Right ventricle myocardium superior (tissue), 1 donor: ENCODE results near the gene SLC8A2. TPM values are rescaled to one million over a fixed set of nuclear protein-coding genes. Genes with fewer than 3 reads are reported as not detected.

Source experiments
- ATAC-seq: fragments of 200-7000 bp; cut with Tn5 transposase; one replicate; pipeline ENCODE4 v1.9.1; 2020; ENCODE audit warnings: mild to moderate bottlenecking; ENCODE audit not compliant: poor library complexity
- DNase-seq: peaks from one replicate; pipeline ENCODE4 v3.0.0-alpha.2; 2020
- intact Hi-C: fragments of 100-400 bp; cut with DNase I; formaldehyde crosslinking; loops from one replicate; pipeline ENCODE4 v1.11.2; 2022
- total RNA-seq: library from RNA; stranded (reverse); fragmentation: NEBNext Ultra II Directional; extraction: Animal tissue kit (Norgen Biotek cat#: 25700); gene quantifications from one replicate; pipeline ENCODE4 v1.2.1, GENCODE V29; 2021
- donor health status: DM: no; HTN: yes; CAD: no; lungs with severe emphysema.

The SLC8A2 gene
- total RNA-seq, 1 donor from 2014 or later, result 0.11 TPM

DNA sequence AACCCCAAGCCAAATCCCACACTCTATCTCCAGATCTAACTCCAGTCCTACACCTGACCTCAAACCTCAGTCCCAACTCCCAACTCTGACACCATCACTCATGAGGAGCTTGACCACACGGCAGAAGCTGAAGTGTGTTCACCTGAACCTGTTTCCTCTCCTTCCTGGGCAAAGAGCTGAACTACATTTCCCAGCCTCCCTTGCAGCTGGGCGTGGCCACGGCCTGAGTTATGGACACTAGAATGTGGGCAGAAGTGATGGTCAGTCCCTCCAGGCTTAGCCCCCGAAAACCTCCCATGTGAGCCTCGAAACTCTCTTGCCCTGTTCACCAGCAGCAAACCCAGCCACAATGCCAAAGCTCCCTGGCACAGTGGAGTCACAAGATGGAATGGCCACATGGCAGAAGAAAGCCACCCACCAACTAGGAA lies 32.9 kb downstream of the SLC8A2 start:
- intact Hi-C loops, result loop anchor here (5.0 kb wide), 1 partner anchor 78 kb away; the partner anchor contains the start of gene NAPA
- ATAC-seq (no peak), DNase-seq (no peak)

GRCh38 chr19:47437500-47437899 lies 34.2 kb downstream of the SLC8A2 start:
- ATAC-seq, result no peak
- DNase-seq, result no peak
- intact Hi-C loops, result loop anchor here (2.0 to 5.0 kb wide), 2 partner anchors 80 to 261 kb away; partner anchors contain the start of gene NAPA

GRCh38 chr19:47436712-47437401 lies 34.8 kb downstream of the SLC8A2 start:
- ATAC-seq (peak; percentile 96), DNase-seq (peak; percentile 85)
- intact Hi-C loops, result loop anchor here (2.0 to 5.0 kb wide), 2 partner anchors 80 to 262 kb away; partner anchors contain the start of gene NAPA

DNA sequence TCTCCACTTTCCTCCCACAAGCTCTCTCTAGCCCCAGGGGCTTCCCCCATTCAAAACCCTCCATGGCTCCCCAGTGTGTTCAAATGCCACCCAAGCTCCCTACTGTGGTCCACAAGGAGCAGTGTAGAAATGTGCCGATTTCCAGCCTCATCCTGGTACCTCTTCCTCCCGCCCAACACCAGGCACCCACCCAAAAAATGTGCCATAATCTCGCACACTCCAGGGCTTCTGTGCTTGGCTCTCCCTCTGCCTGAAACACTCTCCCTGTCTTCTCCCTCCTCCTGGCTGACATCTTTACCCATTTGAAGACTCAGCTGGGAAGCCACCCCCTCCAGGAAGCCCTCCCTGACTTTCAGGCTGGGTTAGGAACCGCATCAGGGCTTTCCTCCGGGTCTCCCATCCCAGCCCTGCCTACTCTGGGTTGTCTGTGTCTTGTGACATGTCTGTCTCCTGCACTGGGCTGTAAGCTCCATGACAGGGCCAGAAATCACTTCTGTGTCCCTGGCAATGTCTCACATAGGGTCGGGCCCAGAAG lies 35.7 kb downstream of the SLC8A2 start:
- DNase-seq (no peak), ATAC-seq (no peak)
- intact Hi-C loops, result loop anchor here (2.0 to 5.0 kb wide), 2 partner anchors 81 to 263 kb away; partner anchors contain the start of gene NAPA

- intact Hi-C loops, result loop anchor here (5.0 kb wide), 1 partner anchor 82 kb away; the partner anchor contains the start of gene NAPA
- no peak for ATAC-seq
- no peak for DNase-seq
Measured at GRCh38 chr19:47435196-47435595, 36.5 kb downstream of the SLC8A2 start.

DNA sequence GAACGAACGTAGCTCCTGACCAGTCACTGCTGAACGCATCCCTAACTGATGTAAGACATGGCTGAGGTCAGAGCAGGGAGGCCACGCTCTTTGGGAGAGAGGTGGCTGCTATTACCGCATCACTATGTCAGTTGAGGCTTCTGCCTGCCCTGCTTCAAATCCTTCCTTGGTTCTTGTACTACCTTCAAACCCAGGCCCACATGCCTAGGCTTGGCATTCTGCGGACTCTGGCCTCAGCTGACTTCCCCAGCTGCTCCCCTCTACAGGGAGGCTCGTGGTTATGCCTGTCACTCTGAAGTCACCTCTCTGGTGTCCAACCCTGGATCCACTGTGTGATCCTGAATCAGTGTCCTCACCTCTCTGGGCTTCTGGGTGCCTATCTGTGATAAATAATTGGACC lies 37.6 kb downstream of the SLC8A2 start:
- intact Hi-C loops, result no loop called here
- DNase-seq, result no peak
- ATAC-seq, result no peak

DNA sequence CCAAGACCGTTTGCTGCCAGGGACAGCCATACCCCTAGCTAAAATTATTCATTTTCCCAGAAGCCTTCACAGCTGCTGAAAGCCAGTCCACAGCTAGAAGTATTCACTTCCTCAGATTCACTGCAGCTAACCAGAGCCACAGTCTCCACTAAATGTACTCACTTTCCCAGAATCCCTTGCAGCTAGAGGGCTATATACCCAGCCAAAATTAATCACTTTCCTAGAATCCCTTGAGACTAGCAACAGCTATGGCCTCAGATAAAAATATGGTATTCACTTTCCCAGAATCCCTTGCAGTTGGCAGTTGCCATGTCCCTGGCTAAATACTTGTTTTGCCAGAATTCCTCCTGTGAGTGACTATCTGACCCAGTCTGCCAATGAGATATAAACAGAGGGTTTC lies 38.6 kb downstream of the SLC8A2 start:
- DNase-seq (no peak), ATAC-seq (no peak)
- intact Hi-C loops, result no loop called here

DNA sequence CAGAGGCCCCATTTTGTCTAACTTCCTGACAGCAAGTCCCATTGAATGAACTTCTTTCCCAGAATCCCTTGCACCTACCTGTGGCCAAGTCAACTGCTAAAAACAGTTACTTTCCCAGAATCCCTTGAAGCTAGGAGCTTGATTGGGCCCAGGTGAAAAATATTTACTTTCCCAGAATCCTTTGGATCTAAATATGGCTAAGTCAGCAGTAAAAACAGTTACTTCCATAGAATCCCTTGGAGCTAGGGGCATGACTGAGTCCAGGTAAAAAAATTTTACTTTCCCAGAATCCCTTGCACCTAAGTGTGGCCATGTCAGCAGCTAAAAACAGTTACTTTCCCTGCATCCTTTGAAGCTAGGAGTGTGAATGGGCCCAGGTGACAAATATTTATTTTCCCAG lies 39.2 kb downstream of the SLC8A2 start:
- DNase-seq, result no peak
- intact Hi-C loops, result no loop called here
- no peak for ATAC-seq

DNA sequence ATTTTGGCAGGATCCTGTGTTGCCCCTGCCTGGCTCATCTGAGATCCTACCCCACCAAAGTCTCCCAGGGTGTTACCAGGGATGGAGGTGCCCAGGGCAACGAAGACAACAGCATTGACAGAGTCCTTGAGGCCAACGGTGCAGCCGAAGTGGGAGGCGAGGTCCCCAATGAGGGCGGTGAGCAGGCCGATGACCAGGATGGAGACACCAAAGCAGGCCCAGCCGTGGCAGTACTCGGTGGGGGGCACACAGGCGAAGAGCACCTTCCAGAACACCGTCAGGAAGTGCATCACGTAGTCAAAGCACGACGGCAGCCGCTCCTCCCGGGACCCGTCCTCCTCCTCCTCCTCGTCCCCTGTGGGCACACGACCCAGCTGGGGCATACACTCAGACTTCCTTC lies 39.6 kb downstream of the SLC8A2 start:
- ATAC-seq, result no peak
- DNase-seq, result no peak
- intact Hi-C loops, result no loop called here

DNA sequence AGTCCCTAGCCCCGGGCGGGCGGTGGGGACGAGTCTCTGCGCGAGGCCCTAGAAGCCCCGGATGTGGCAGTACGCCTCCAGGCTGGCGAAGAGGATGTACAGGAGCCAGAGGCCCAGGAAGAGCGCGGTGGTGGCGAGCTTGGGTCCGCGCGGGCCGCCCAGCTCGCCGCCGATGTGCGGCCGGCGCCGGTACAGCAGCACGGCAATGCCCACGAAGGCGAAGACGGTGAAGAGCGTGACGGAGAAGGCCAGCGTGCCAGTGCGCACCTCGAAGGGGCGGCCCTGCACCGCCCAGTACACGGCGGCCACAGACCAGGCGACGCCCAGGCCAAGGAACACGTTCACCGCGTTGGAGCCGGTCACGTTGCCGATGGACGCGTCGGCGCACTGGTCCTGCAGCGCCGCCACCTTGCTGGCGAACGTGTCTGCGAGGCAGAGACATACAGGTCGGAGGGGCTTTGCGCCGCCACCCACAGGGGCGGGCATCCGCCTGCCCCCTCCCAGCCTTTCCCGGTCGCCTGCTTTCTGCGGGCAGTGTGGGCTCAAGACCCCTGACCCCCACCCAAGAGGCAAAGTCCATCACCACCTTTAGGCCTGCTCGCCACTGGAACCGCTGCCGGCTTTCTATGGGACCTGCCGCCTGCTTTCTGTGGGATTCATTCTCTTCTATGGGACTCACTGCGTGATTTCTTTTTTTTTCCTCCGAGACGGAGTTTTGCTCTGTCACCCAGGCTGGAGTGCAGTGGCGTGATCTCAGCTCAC lies 41.5 kb downstream of the SLC8A2 start:
- peak; percentile 38 for ATAC-seq
- peak; percentile 59 for DNase-seq
- intact Hi-C loops, result no loop called here

- DNase-seq (no peak), ATAC-seq (no peak)
- intact Hi-C loops, result loop anchor here (10.0 kb wide), 1 partner anchor 134 kb away; no protein-coding TSS in a partner anchor
Measured at GRCh38 chr19:47429140-47429793, 42.4 kb downstream of the SLC8A2 start.

DNA sequence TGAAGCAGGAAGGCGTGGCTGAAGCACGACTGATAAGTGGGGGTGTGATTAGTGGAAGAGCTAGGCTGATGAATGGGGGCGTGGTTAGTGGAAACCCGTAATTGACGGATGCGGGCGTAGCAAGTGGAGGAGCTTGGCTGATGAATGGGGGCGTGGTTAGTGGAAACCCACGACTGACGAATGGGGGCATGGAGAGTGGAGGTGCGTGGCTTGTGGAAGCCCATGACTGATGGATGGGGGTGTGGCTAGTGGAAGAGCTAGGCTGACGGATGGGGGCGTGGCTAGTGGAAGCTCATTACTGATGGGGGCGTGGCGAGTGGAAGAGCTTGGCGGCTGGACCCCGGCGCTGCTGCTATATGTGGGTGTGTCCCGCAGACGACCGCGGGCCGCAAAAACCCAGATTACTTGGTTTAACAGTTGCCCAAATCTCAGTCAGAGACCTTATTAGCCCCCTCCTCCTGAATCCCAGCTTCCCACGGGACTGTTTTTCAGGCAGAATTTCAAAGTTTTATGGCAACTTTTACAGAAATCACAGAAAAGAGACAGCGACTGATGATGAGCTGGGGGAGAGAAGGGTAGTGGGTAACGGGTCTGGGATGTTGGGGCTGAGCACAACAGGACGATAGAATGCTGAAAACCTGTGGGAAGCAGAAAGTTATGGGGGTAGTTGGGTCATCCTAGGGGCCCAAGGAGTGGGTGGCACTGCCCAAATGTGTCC lies 43.4 kb downstream of the SLC8A2 start:
- intact Hi-C loops, result loop anchor here (10.0 kb wide), 1 partner anchor 134 kb away; no protein-coding TSS in a partner anchor
- peak; percentile 88 for DNase-seq
- ATAC-seq, result peak; percentile 86

DNA sequence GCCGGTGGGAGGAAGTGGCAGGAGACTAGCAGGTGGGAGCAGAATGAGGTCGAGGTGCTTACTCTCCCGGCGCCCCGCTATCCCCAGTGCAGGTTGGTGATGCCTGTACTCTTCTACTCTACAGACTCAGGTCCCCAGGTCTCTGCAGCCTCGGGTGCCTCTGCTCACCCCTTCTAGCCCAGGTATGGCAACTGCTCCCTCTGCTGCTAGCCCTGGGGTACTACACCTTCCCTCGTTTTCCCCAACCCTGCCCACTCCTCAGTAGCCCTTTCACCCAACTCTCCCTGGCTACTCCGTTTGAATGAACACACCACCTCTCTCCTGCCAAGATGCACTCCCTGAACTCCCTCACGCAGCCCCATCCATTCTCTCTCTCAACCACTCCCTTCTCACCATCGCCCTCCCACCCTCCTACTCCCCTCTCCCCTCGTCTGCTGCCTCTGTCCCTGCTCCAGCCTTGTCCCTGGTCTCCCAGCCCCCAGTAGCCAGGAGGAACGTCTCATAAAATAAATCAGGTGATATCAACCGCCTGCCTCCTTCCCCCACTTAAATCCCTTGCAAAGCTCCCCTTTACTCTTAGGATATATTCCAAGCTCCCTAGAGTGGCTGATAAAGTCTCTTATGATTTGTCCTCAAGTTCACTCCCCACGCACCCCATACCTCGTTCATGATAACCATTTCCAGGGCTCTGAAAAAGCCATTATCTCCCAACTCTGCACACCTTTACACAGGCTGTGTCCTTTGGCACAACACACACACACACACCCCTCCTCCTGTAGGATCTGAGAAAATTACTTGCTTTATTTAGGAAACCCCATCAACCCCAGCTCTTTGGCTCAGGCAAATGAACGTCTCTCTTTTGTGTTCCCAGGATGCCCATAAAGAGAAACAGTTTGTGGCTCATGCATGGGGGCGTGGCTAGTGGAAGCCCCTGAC lies 44.2 kb downstream of the SLC8A2 start:
- intact Hi-C loops, result loop anchor here (10.0 kb wide), 1 partner anchor 133 kb away; no protein-coding TSS in a partner anchor
- DNase-seq (peak; percentile 62), ATAC-seq (peak; percentile 80)

GRCh38 chr19:47423203-47423882 lies 48.4 kb downstream of the SLC8A2 start:
- no peak for ATAC-seq
- intact Hi-C loops, result loop anchor here (10.0 kb wide), 1 partner anchor 129 kb away; no protein-coding TSS in a partner anchor
- DNase-seq, result no peak

DNA sequence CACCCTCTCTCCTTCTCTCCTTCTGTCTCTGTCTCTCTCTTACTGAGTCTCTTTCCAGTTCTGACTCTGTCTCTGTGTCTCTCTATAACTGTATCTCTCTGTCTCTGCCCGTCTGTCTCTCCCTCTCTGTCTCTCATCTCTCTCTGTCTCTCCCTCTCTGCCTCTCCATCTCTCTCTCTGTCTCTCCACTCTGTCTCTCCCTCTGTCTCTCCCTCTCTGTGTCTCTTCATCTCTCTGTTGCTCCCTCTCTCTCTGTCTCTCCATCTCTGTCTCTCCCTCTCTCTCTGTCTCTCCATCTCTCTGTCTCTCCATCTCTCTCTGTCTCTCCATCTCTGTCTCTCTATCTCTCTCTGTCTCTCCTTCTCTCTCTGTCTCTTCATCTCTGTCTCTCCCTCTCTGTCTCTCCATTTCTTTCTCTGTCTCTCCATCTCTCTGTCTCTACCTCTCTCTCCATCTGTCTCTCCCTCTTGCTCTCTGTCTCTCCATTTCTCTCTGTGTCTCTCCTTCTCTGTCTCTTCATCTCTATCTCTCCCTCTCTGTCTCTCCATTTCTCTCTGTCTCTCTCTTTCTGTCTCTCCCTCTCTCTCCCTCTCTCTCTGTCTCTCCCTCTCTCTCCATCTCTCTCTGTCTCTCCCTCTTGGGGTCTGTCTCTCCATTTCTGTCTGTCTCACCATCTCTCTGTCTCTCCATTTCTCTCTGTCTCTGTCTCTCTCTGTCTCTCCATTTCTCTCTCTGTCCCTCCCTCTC lies 49.1 kb downstream of the SLC8A2 start:
- intact Hi-C loops, result loop anchor here (10.0 kb wide), 1 partner anchor 128 kb away; no protein-coding TSS in a partner anchor
- ATAC-seq (no peak), DNase-seq (no peak)
